GM12878 (cell line): Measurements from ENCODE around the gene ITPR2. TPM values are rescaled to one million over a fixed set of nuclear protein-coding genes. Genes with fewer than 3 reads are reported as not detected.

Source experiments
- ATAC-seq: fragments of 200-7000 bp; cut with Tn5 transposase; 3 replicates; pipeline ENCODE4 v1.9.1; 2020; ENCODE audit warnings: mild to moderate bottlenecking, moderate library complexity
- BruUV-seq: library from RNA; stranded (reverse); fragments of 400-500 nt; replicated peaks from 2 replicates; lab custom pipeline; 2021; lab: Mats Ljungman, UMichigan
- CTCF ChIA-PET: fragments of 300-600 bp; sonication (Branson Sonifier 250); formaldehyde crosslinking; extraction: SDS; loops from one replicate; lab custom pipeline; 2021; ENCODE audit warnings: inconsistent platforms; lab: Yijun Ruan, JAX
- POLR2A ChIA-PET: fragments of 350-600 bp; formaldehyde crosslinking; extraction: SDS; loops from one replicate; lab custom pipeline; 2021; ENCODE audit warnings: inconsistent platforms; lab: Charles Lee
- RAD21 ChIA-PET: fragments of 300-600 bp; sonication (Branson Sonifier 250); formaldehyde crosslinking; loops from one replicate; lab custom pipeline; 2023; ENCODE audit warnings: antibody characterized with exemption; ENCODE audit not compliant: unreplicated experiment; lab: Charles Lee
- SMC1A ChIA-PET: fragments of 300-600 bp; sonication (Branson Sonifier 250); formaldehyde crosslinking; loops from one replicate; lab custom pipeline; 2023; ENCODE audit not compliant: unreplicated experiment, uncharacterized antibody; lab: Charles Lee
- DNase-seq: peaks from one replicate; pipeline ENCODE4 v3.0.0-alpha.2; 2011; ENCODE audit warnings: low read depth, low spot score
- FAIRE-seq: peaks from 3 replicates; lab custom pipeline; 2011; peaks lifted over from hg19 to GRCh38; lab: Jason Lieb, UNC
- H2AFZ ChIP-seq: 2 replicates; pipeline ENCODE4 v1.6.0; 2011; ENCODE audit warnings: low read depth, low read length, control low read depth; ENCODE audit not compliant: control insufficient read depth
- H3K27ac ChIP-seq: 2 replicates; pipeline ENCODE4 v1.5.1; 2011; ENCODE audit warnings: control low read depth; ENCODE audit not compliant: control insufficient read depth, insufficient read depth
- H3K27me3 ChIP-seq, 2 experiments: replicated peaks in 1 of 2; 2 replicates each; pipeline versions ENCODE4 v1.6.0 to v1.6.1; 2011; ENCODE audit warnings: low read length in 1 of 2; ENCODE audit not compliant: control insufficient read depth in 2 of 2, insufficient read depth in 2 of 2
- H3K36me3 ChIP-seq, 2 experiments: 2 replicates each; pipeline ENCODE4 v1.5.1; 2011; ENCODE audit warnings: low read length in 1 of 2; ENCODE audit not compliant: control insufficient read depth in 2 of 2, insufficient read depth in 2 of 2
- H3K4me1 ChIP-seq: 2 replicates; pipeline ENCODE4 v1.6.1; 2011; ENCODE audit warnings: mild to moderate bottlenecking, low read length, moderate library complexity, mixed read lengths; ENCODE audit not compliant: control insufficient read depth, insufficient read depth
- H3K4me2 ChIP-seq: 2 replicates; pipeline ENCODE4 v1.6.0; 2011; ENCODE audit warnings: control low read depth; ENCODE audit not compliant: control insufficient read depth, insufficient read depth
- H3K4me3 ChIP-seq: fragments of 200-600 bp; sonication (generic); 2 replicates; pipeline ENCODE4 v1.5.1; 2016
- H3K79me2 ChIP-seq: 2 replicates; pipeline ENCODE4 v1.6.0; 2011; ENCODE audit warnings: low read length; ENCODE audit not compliant: control insufficient read depth, insufficient read depth
- H3K9ac ChIP-seq: 2 replicates; pipeline ENCODE4 v1.8.0; 2011; ENCODE audit warnings: low read length, control low read depth, mixed read lengths; ENCODE audit not compliant: control insufficient read depth, insufficient read depth
- H3K9me3 ChIP-seq: replicated peaks from 3 replicates; pipeline ENCODE4 v1.5.1; 2011; ENCODE audit warnings: mild to moderate bottlenecking, low read length; ENCODE audit not compliant: control insufficient read depth, insufficient read depth
- H4K20me1 ChIP-seq: 2 replicates; pipeline ENCODE4 v1.6.0; 2011; ENCODE audit not compliant: control insufficient read depth, insufficient read depth
- CHD2 ChIP-seq: IDR thresholded peaks from 2 replicates; pipeline ENCODE4 v1.6.1; 2011; ENCODE audit warnings: low read depth, low read length, improper control_type of control experiment, borderline replicate concordance
- TCF3 ChIP-seq: IDR thresholded peaks from 2 replicates; pipeline ENCODE4 v1.6.1; 2012; ENCODE audit warnings: low read depth, mild to moderate bottlenecking, low read length, borderline replicate concordance; ENCODE audit not compliant: insufficient read depth
- ZNF384 ChIP-seq: IDR thresholded peaks from 2 replicates; pipeline ENCODE4 v1.6.1; 2012; ENCODE audit warnings: low read depth, mild to moderate bottlenecking, low read length, improper control_type of control experiment, borderline replicate concordance
- WGBS: methylation state at CpG from one replicate; pipeline ENCODE4 v1.1.6; 2016; ENCODE audit warnings: low lambda C conversion rate; ENCODE audit not compliant: insufficient replicate concordance, insufficient coverage; ENCODE audit errors: missing lambda C conversion rate; 5-methylcytosine and 5-hydroxymethylcytosine counted together
- in situ Hi-C: fragments of 300-500 bp; cut with MboI; formaldehyde crosslinking; loops from 9 replicates; pipeline ENCODE4 v1.14.3; 2018; ENCODE audit warnings: mixed read lengths
- intact Hi-C: fragments of 100-400 bp; cut with micrococcal nuclease; formaldehyde crosslinking; loops from one replicate; pipeline ENCODE4 v1.14.2; 2022; ENCODE audit not compliant: unreplicated experiment
- polyA plus RNA-seq, 11 experiments: library from polyadenylated mRNA; depleted of rRNA in 4 of 11; unstranded in 6 of 11; stranded (reverse) in 5 of 11; fragments of >200 nt; fragmentation: Nextera tagmentation in 4 of 11; fragmentation: Illumina TruSeq in 1 of 11; extraction: Ambion mirVana in 4 of 11; extraction: Trizol in 1 of 11; gene quantifications; 1 replicate in 1 of 11; 2 replicates in 10 of 11; pipeline versions ENCODE4 v1.2.1 to v1.2.3, GENCODE V29; 2011 to 2016; ENCODE audit warnings: inconsistent platforms in 2 of 11, missing spikeins in 2 of 11, low read depth in 1 of 11
- total RNA-seq, 4 experiments: library from RNA; depleted of rRNA in 3 of 4; stranded (reverse); fragments of >200 nt in 3 of 4; fragmentation: Illumina TruSeq in 1 of 4; extraction: Trizol in 1 of 4; gene quantifications; 2 replicates each; pipeline versions ENCODE4 v1.2.1 to v1.2.3, GENCODE V29; 2013 to 2021
- TF ChIP-seq, protein P1 (sequence below): fragments of 450-650 bp; formaldehyde crosslinking; IDR thresholded peaks from 2 replicates; pipeline ENCODE4 v1.4.0; 2020; ENCODE audit warnings: mild to moderate bottlenecking, moderate library complexity
- TF ChIP-seq, protein P2 (sequence below): fragments of 450-650 bp; IDR thresholded peaks from 2 replicates; pipeline ENCODE4 v1.6.1; 2017; ENCODE audit warnings: low read depth, mild to moderate bottlenecking, moderate library complexity

ITPR2 gene
- total and polyA plus RNA-seq, 10 of the 15 experiments (the other 5 are each of a cell fraction or from before 2014, with no cell fraction given): 7.5 to 76.2 (median 47.1) TPM

- Histone ChIP-seq H3K4me1 (peaks cover 13% of the 10 kb centered on the region), H3K79me2 (peaks cover 31% of the 10 kb centered on the region), H3K27ac (no peak overlapping the region), H3K9ac (no peak overlapping the region), H2AFZ (no peak overlapping the region), H3K27me3 (no peaks in the 10 kb centered on the region), H3K4me3 (no peak overlapping the region), H3K9me3 (peaks cover 9% of the 10 kb centered on the region), H3K4me2 (no peak overlapping the region), H3K36me3 (peaks cover 0 to 2% of the 10 kb centered on the region in 2 experiments; a peak in 3 of 4 replicates), H4K20me1 (no peaks in the 10 kb centered on the region)
- in situ Hi-C loops (no loop called here), intact Hi-C loops (no loop called here)
- no peak for DNase-seq
- 98% methylated on average over 6 of the region's 6 CpGs for WGBS
- TF ChIP-seq ZNF384 (no peak), CHD2 (no peak), TCF3 (no peak)
- TF ChIP-seq, protein P1, sequence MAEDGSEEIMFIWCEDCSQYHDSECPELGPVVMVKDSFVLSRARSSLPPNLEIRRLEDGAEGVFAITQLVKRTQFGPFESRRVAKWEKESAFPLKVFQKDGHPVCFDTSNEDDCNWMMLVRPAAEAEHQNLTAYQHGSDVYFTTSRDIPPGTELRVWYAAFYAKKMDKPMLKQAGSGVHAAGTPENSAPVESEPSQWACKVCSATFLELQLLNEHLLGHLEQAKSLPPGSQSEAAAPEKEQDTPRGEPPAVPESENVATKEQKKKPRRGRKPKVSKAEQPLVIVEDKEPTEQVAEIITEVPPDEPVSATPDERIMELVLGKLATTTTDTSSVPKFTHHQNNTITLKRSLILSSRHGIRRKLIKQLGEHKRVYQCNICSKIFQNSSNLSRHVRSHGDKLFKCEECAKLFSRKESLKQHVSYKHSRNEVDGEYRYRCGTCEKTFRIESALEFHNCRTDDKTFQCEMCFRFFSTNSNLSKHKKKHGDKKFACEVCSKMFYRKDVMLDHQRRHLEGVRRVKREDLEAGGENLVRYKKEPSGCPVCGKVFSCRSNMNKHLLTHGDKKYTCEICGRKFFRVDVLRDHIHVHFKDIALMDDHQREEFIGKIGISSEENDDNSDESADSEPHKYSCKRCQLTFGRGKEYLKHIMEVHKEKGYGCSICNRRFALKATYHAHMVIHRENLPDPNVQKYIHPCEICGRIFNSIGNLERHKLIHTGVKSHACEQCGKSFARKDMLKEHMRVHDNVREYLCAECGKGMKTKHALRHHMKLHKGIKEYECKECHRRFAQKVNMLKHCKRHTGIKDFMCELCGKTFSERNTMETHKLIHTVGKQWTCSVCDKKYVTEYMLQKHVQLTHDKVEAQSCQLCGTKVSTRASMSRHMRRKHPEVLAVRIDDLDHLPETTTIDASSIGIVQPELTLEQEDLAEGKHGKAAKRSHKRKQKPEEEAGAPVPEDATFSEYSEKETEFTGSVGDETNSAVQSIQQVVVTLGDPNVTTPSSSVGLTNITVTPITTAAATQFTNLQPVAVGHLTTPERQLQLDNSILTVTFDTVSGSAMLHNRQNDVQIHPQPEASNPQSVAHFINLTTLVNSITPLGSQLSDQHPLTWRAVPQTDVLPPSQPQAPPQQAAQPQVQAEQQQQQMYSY (CRISPR knock-in tag): no peak
- TF ChIP-seq, protein P2, sequence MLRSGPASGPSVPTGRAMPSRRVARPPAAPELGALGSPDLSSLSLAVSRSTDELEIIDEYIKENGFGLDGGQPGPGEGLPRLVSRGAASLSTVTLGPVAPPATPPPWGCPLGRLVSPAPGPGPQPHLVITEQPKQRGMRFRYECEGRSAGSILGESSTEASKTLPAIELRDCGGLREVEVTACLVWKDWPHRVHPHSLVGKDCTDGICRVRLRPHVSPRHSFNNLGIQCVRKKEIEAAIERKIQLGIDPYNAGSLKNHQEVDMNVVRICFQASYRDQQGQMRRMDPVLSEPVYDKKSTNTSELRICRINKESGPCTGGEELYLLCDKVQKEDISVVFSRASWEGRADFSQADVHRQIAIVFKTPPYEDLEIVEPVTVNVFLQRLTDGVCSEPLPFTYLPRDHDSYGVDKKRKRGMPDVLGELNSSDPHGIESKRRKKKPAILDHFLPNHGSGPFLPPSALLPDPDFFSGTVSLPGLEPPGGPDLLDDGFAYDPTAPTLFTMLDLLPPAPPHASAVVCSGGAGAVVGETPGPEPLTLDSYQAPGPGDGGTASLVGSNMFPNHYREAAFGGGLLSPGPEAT: no peak
- ChIA-PET RAD21 (no interaction called here), CTCF (interaction anchor here (1.1 kb wide), 1 partner anchor 89 kb away, joined by 3 read pairs; no protein-coding TSS in a partner anchor), POLR2A (interaction anchor here (1.5 to 1.6 kb wide), 2 partner anchors 23 to 104 kb away, joined by 3 to 4 read pairs; no protein-coding TSS in a partner anchor), SMC1A (interaction anchor here (0.7 to 1.7 kb wide), 2 partner anchors 26 to 91 kb away, joined by 3 read pairs; partner anchors contain the start of gene ITPR2)
- BruUV-seq: no TSS peak
- no peak for FAIRE-seq
- ATAC-seq: no peak; the same call in 1 of the 3 replicates
Measured at GRCh38 chr12:26741584-26742227, 91.3 kb downstream of the ITPR2 start.
